Central memory CD8-positive, alpha-beta T cell (primary cell): ENCODE measurements around the gene ARID3B.
"Not testable (repeated sequence)": the region's sequence is repeated elsewhere in the genome, so short reads cannot be mapped to it uniquely, and the experiment has no call there.

ENCODE experiments used
- ATAC-seq: fragments of 150-1000 bp; cut with Tn5 transposase; replicated peaks from 2 replicates; pipeline ENCODE4 v1.10.0; 2022; ENCODE audit warnings: mild to moderate bottlenecking, moderate FRiP score, moderate number of reproducible peaks; ENCODE audit not compliant: poor library complexity, severe bottlenecking; ENCODE audit errors: extremely low read depth
- DNase-seq, 2 donors: peaks; one replicate each; pipeline ENCODE4 v3.0.0; 2021; ENCODE audit warnings: low spot score in 2 of 2
- H3K27ac Mint-ChIP-seq: one replicate; pipeline ENCODE4 v1.8.0; 2022; ENCODE audit warnings: low read depth, mild to moderate bottlenecking, moderate library complexity, mixed read lengths
- H3K27me3 Mint-ChIP-seq: one replicate; pipeline ENCODE4 v1.8.0; 2022; ENCODE audit warnings: mixed read lengths
- H3K36me3 Mint-ChIP-seq: one replicate; pipeline ENCODE4 v1.8.0; 2022; ENCODE audit warnings: mild to moderate bottlenecking, moderate library complexity, mixed read lengths; ENCODE audit not compliant: insufficient read depth
- H3K4me1 Mint-ChIP-seq: one replicate; pipeline ENCODE4 v1.8.0; 2022; ENCODE audit warnings: mixed read lengths
- H3K4me3 Mint-ChIP-seq: one replicate; pipeline ENCODE4 v1.8.0; 2022; ENCODE audit warnings: mild to moderate bottlenecking, moderate library complexity, mixed read lengths
- H3K9me3 Mint-ChIP-seq: one replicate; pipeline ENCODE4 v1.8.0; 2022; ENCODE audit warnings: mixed read lengths

Gene ARID3B

DNA sequence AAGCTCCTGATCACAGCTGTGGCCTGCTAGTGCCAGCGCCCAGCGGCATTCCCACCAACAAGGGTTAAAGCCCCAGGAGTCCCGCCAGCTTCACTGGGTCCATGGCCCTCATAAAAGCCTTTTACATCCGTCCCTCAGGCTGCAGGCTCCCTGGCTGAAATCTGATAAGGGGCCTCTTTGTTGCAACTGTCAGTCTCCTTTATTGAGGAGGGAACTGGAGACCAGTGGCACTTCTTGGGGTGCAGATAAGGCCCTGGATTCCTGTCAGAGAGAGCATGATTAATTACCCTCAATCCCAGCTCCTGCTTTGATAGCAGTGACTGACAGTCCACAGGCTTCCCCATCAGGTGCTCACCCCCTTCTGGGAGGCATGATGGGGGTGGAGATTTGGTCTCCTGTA lies 43.8 kb downstream of the ARID3B start:
- Mint-ChIP-seq H3K4me1 (no peaks in the 10 kb centered on the region), H3K27ac (peak overlapping the region; percentile 49), H3K36me3 (peaks cover 23% of the 10 kb centered on the region), H3K9me3 (no peaks in the 10 kb centered on the region), H3K4me3 (no peak overlapping the region), H3K27me3 (no peaks in the 10 kb centered on the region)
- DNase-seq, result no peak
- ATAC-seq, result no peak

GRCh38 chr15:74585191-74585590 lies 44.2 kb downstream of the ARID3B start:
- Mint-ChIP-seq H3K27ac (no peak overlapping the region), H3K9me3 (no peaks in the 10 kb centered on the region), H3K27me3 (no peaks in the 10 kb centered on the region), H3K36me3 (peaks cover 23% of the 10 kb centered on the region), H3K4me3 (no peak overlapping the region), H3K4me1 (no peaks in the 10 kb centered on the region)
- DNase-seq (no peak), ATAC-seq (no peak)

DNA sequence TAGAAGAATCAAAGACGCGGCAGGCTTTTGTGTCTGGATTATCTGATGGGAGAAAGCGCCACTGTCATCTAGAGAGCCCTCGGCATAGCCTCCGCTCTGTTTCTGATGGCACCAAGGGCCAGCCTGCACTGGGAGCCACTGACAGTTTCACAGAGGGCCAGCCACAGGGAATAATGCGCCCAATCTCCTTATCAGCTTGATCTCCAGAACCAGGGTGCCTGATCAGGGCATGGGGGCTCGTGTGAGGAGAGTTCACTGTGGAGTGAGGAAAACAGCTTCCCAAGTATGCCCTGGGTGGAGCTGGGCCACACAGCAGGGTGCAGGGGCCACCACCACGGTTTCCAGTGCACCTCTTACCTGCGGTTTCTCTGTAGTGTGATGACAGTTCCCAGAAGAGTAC lies 44.8 kb downstream of the ARID3B start:
- DNase-seq, result no peak
- Mint-ChIP-seq H3K27ac (no peak overlapping the region), H3K4me1 (no peaks in the 10 kb centered on the region), H3K9me3 (no peaks in the 10 kb centered on the region), H3K4me3 (no peak overlapping the region), H3K27me3 (no peaks in the 10 kb centered on the region), H3K36me3 (peaks cover 26% of the 10 kb centered on the region)
- no peak for ATAC-seq

- Mint-ChIP-seq H3K9me3 (no peaks in the 10 kb centered on the region), H3K27me3 (no peaks in the 10 kb centered on the region), H3K36me3 (peaks cover 32% of the 10 kb centered on the region), H3K27ac (no peak overlapping the region), H3K4me1 (no peaks in the 10 kb centered on the region), H3K4me3 (no peak overlapping the region)
- DNase-seq, result no peak
- no peak for ATAC-seq
These were observed 48.8 kb downstream of the ARID3B start for GRCh38 chr15:74589826-74590225.

DNA sequence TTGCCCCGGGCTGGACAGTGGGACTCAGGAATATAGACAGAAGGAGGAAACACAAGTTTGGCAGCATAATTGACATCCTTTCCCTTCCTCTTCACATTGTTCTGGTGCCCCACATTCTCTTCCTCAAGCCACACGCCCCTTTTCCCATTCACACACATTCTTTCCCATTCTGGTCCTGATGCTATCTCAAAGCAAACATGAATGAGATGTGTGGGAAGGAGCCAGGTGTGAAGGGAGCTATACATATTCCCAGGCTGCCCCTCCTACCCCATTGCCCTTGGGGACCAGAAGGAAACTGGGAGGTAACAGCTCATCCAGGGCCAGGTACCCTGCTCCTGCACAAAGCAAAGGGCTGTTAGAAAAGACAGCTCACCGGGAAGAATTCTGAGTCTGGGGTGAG lies 51.2 kb downstream of the ARID3B start:
- Mint-ChIP-seq H3K9me3 (no peaks in the 10 kb centered on the region), H3K27me3 (no peaks in the 10 kb centered on the region), H3K36me3 (peaks cover 36% of the 10 kb centered on the region), H3K4me3 (no peak overlapping the region), H3K27ac (no peak overlapping the region), H3K4me1 (no peaks in the 10 kb centered on the region)
- DNase-seq (no peak), ATAC-seq (no peak)

- Mint-ChIP-seq H3K4me1 (peaks cover 4% of the 10 kb centered on the region), H3K4me3 (no peak overlapping the region), H3K9me3 (no peaks in the 10 kb centered on the region), H3K36me3 (peaks cover 37% of the 10 kb centered on the region), H3K27ac (no peak overlapping the region), H3K27me3 (no peaks in the 10 kb centered on the region)
- ATAC-seq, result no peak
- DNase-seq, result no peak
These were observed 52.1 kb downstream of the ARID3B start for GRCh38 chr15:74593122-74593521.

DNA sequence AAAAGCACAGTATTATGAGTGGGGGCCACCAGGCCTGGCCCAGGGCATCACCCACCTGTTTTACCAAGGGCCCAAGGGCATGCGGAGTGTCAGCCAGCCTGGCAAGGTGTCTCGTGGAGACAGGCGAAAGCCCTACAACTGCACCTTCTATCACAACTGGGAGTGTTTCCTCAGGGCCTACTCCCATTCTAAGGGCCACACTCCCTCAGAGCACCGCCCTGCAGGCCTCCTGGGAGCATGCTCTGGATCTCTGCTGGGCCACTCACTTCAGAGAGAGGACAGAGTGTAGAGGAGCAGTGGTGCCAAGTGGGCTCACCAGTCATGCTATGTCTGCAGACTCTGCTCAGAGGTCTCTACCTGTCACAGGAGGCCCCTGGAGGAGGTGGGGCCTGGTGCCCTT lies 53.4 kb downstream of the ARID3B start:
- Mint-ChIP-seq H3K4me3 (no peak overlapping the region), H3K27ac (no peak overlapping the region), H3K9me3 (no peaks in the 10 kb centered on the region), H3K36me3 (peaks cover 39% of the 10 kb centered on the region), H3K4me1 (peaks cover 17% of the 10 kb centered on the region), H3K27me3 (no peaks in the 10 kb centered on the region)
- ATAC-seq (no peak), DNase-seq (no peak)

DNA sequence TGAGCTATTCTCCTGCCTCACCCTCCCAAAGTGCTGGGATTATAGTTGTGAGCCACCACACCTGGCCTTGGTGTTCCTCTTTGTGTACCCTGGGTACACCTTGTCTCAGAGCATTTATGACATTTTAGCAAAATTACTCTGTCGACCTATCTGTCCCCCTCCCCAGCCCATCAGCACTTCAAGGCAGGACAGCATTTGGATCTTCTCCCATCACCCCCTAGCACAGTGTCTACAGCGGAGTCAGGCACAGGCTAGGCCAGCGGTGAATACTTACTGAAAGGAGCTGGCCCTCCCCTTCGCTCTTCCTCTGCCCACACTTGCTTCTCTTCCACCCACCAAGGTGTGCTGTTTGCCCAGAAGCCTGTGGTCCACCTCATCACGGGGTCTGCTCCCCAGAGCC lies 54.3 kb downstream of the ARID3B start:
- peaks cover 20% of the 10 kb centered on the region for H3K4me1 Mint-ChIP-seq
- peaks cover 36% of the 10 kb centered on the region for H3K36me3 Mint-ChIP-seq
- DNase-seq, result no peak
- H3K9me3 Mint-ChIP-seq, result no peaks in the 10 kb centered on the region
- H3K27me3 Mint-ChIP-seq, result no peaks in the 10 kb centered on the region
- no peak for ATAC-seq
- H3K27ac Mint-ChIP-seq, result no peak overlapping the region
- H3K4me3 Mint-ChIP-seq, result no peak overlapping the region

DNA sequence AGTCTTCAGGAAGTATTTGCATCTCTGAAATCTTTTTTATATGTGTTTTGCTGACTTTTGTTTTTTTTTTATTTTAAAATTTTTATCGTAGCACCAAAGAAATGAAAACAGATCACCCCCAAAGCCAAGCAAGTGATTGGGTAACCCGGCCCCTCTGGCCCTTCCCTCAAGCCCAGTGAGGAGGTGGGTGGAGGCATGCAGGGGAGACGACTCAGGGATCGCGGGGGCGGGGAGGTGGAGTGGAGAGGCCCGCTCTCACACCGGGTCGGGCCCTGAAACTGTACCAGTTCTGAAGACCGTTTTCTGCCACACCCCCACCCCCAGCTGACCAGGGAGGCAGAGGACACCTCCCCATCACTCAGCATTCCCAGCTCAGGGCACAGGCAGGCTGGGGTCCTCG lies 55.7 kb downstream of the ARID3B start:
- Mint-ChIP-seq H3K4me1 (peaks cover 20% of the 10 kb centered on the region), H3K36me3 (peaks cover 30% of the 10 kb centered on the region)
- H3K9me3 Mint-ChIP-seq, ATAC-seq, H3K27me3 Mint-ChIP-seq, H3K4me3 Mint-ChIP-seq, H3K27ac Mint-ChIP-seq, DNase-seq: not testable (repeated sequence)

DNA sequence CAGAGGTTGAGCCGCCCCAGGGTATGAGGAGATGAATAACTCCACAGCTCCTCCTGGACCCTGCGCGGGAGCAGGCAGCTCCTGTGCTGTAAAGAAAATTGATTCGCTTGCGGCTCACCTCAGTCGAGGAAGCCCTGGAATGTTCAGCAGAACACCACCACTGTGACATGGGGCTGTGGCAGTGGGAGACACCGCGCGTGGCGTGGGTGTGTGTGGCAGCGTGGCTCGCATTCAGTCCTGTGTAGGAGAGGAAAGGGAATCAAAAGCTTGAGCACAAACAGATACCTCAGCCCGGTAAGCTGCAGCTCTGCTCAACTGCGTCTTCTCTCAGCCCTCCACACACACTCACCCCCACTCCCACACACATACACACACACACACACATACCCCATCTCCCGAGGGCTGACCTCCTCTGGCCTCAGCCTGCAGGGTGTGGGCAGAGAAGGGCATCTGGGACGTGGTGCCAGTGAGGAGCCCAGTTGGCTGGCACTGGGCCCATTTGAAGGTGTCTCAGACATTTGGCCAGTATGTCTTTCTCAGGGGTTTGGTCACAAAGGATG lies 56.2 kb downstream of the ARID3B start:
- H3K27ac Mint-ChIP-seq, H3K9me3 Mint-ChIP-seq, H3K27me3 Mint-ChIP-seq, H3K4me3 Mint-ChIP-seq, ATAC-seq, DNase-seq: not testable (repeated sequence)
- H3K4me1 Mint-ChIP-seq, result peaks cover 20% of the 10 kb centered on the region
- peaks cover 25% of the 10 kb centered on the region for H3K36me3 Mint-ChIP-seq

GRCh38 chr15:74598126-74598842 lies 57.3 kb downstream of the ARID3B start:
- peak overlapping the region; percentile 93 for H3K4me3 Mint-ChIP-seq
- peak overlapping the region; percentile 97 for H3K27ac Mint-ChIP-seq
- no peaks in the 10 kb centered on the region for H3K27me3 Mint-ChIP-seq
- ATAC-seq (peak; percentile 98), DNase-seq (peak; percentile 78 to 79)
- H3K4me1 Mint-ChIP-seq, result peaks cover 20% of the 10 kb centered on the region
- H3K9me3 Mint-ChIP-seq, result no peaks in the 10 kb centered on the region
- H3K36me3 Mint-ChIP-seq, result peaks cover 20% of the 10 kb centered on the region

GRCh38 chr15:74599156-74599555 lies 58.1 kb downstream of the ARID3B start:
- no peak for ATAC-seq
- no peaks in the 10 kb centered on the region for H3K9me3 Mint-ChIP-seq
- no peaks in the 10 kb centered on the region for H3K27me3 Mint-ChIP-seq

DNA sequence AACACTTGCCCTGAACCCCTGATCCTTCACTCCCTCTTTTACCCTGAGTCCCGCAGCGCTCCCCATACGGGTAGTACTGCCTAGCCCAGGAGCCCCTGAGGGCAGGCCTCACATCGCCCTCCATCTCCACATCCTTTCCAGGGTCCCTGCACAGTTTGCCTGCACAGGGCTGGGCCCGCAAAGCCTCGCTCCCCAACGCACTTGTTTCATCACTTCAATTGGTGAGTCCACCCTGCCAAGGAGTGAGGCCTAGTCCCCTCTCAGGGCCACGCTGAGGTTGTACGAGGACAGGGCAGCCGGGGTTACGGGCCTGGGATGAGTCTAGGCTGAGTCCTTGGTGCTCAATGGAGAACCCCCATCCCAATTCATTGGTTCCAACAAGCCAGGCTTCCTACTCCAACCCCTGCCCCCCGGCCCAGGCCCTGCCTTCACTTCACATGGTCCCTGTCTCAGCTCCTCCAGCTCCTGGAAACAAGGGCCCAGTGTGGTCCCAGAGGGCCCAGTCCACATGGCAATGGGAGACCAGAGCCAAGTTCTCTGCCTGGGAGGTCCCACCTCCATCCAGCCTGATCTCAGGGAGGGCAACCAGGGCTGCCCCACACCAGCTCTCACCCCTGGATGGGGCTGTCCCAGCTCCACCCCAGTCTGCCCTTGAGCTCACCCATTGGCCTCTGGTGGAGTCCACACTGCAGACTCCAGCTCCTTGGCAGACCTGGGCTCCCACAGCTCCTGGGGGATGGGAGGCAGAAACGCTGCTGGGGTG lies 62.2 kb downstream of the ARID3B start:
- no peak for DNase-seq
- H3K4me3 Mint-ChIP-seq, result no peak overlapping the region
- H3K27ac Mint-ChIP-seq, result no peak overlapping the region
- H3K4me1 Mint-ChIP-seq, result peaks cover 15% of the 10 kb centered on the region
- H3K27me3 Mint-ChIP-seq, result no peaks in the 10 kb centered on the region
- no peaks in the 10 kb centered on the region for H3K9me3 Mint-ChIP-seq
- no peak for ATAC-seq
- peaks cover 5% of the 10 kb centered on the region for H3K36me3 Mint-ChIP-seq

More at GRCh38 chr15:74599156-74599555, 58.1 kb downstream of the ARID3B start:
- H3K4me3 Mint-ChIP-seq, result peak overlapping the region; percentile 93
- H3K4me1 Mint-ChIP-seq, result peaks cover 20% of the 10 kb centered on the region
- peaks cover 16% of the 10 kb centered on the region for H3K36me3 Mint-ChIP-seq
- H3K27ac Mint-ChIP-seq, result peak overlapping the region; percentile 97
- no peak for DNase-seq
